ENCODE data around the gene FJX1.
"Not testable (repeated sequence)": the region's sequence is repeated elsewhere in the genome, so short reads cannot be mapped to it uniquely, and the experiment has no call there.

The FJX1 gene

DNA sequence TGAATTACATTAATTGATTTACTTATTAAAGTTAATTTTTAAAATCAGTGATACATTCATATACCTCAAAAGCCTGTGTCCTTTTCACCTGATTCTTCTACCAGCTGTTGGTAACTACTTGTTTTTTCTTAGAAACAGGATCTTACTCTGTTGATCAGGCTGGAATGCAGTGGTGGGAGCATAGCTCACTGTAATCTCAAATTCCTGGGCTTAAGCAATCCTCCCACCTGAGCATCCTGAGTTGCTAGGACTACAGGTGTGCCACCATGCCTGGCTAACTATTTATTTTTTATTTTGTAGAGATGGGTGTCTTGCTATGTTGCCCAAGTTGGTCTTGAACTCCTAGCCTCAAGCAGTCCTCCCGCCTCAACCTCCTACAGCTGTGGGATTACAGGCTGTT is 49.0 kb downstream of the FJX1 start:
- DNase-seq (ENCODE audit: low read depth in 3 of 3, low spot score in 1 of 3) = no peak

DNA sequence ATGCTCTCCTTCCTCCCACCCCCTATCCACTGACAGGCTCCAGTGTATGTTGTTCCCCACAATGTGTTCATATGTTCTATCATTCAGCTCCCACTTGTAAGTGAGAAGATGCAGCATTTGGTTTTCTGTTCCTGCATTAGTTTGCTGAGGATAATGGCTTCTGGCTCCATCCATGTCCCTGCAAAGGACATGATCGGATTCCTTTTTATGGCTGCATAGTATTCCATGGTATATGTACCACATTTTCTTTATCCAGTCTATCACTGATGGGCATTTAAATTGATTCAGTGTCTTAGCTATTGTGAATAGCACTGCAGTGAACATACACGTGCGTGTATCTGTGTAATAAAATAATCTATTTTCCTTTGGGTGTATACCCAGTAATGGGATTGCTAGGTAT is 50.1 kb downstream of the FJX1 start:
- not testable (repeated sequence) for DNase-seq (ENCODE audit: low read depth in 3 of 3, low spot score in 1 of 3)
